Stimulated activated CD8-positive, alpha-beta memory T cell treated with anti-CD3 and anti-CD28 coated beads, Interleukin-7, amount 100 ng/mL, for 1 hour (primary cell): ENCODE measurements around the gene LATS2.
"Not testable (repeated sequence)": the region's sequence is repeated elsewhere in the genome, so short reads cannot be mapped to it uniquely, and the experiment has no call there.

Source experiments
- DNase-seq, 2 donors: peaks; one replicate each; pipeline ENCODE4 v3.0.0-alpha.2; 2020; ENCODE audit warnings: low read depth in 2 of 2

LATS2 gene

DNA sequence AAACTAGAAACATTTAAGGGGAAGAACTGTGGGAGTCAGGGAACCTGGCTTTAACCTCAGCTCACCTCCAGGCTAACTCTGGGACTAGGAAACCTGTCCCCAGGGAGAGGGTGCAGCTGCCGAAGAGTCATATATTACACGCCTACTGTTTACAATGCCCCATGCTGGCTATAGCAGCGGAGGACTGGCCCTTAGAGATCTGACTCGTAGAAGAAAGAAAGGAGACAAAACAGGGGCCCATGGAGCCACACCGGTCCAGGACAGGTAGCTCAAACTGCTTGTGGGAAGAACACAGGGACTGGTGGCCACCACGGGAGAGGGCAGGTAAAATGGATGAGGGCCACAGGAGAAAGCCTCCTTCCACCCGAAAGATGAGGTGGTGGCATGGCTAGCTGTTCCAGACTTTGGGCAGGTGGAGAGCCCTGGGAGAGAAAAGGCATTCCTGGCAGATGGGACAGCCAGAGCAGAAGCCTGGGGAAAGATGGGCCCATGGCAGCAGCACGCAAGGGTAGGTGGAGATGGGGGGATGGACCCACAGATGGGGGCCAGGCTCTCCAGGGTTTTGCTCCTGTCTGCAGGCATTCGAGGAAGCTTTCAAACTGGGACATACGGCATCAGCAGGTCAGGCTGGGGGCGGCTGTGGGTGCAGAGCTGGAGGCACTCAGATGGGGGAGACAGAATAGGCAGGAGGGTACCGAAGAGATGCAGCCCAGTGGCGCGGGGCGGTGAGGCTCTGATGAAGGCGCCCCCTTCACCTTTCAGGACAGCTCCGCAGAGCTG is 69.5 kb downstream of the LATS2 start:
- no peak for DNase-seq

DNA sequence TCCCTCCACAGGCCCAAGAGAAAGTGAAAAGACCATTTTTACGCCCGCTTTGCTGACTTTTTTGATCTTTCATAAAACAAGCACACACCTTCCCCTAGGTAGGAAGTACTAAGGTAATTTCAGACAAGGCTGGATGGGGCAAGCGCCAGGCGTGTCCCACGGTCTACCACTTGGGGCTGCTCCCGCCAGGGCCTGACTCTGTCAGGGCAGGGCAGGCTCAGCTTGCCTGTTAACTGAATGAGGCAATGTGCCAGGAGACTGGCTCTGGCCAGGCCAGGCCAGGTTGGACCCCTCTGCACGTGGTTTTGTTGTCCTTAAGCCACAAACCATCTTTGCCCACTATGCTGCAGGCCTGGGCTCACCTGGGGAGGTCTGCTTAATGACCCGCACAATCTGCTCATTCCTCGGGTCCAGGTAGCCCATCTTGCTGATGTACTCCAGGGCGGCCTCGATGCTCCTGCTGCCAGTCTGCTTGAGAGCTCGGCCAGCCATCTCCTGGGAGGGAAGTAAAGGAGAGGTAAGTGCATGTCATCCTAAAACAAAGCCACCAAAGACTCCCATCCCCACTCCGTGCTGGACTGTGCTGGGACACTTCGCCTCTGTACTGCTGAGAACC is 70.4 kb downstream of the LATS2 start:
- no peak for DNase-seq

DNA sequence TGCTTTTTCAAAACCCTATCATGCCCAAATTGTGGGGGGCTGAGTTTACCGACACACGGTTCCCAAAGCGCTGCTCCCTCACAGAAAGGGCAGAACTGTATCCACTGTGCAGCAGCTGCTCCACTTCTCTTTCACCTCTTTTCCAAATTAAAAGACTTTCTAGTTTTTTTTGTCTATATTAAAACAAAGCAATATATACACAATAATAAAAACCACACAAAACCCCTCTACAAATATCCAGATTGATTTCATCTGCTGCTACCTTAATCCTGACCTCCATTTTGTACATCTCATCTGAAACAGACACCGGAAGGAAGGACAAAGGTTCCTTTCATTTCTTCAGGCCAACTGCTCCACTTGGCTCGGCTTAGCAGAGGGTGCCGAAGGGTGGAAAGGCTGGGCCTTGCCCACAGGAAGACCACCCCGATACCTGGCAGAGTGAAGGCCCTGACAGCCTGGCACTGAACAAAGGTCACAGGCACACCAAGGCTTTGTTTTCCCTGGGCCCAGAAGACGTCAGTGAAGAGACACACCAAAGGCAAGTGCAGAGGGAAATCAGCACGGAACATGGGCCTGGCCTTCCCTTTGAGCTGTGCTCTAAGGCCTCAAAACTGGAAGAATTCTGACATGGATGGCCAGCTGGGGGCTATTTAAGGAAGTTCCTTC is 71.6 kb downstream of the LATS2 start:
- DNase-seq = no peak

DNA sequence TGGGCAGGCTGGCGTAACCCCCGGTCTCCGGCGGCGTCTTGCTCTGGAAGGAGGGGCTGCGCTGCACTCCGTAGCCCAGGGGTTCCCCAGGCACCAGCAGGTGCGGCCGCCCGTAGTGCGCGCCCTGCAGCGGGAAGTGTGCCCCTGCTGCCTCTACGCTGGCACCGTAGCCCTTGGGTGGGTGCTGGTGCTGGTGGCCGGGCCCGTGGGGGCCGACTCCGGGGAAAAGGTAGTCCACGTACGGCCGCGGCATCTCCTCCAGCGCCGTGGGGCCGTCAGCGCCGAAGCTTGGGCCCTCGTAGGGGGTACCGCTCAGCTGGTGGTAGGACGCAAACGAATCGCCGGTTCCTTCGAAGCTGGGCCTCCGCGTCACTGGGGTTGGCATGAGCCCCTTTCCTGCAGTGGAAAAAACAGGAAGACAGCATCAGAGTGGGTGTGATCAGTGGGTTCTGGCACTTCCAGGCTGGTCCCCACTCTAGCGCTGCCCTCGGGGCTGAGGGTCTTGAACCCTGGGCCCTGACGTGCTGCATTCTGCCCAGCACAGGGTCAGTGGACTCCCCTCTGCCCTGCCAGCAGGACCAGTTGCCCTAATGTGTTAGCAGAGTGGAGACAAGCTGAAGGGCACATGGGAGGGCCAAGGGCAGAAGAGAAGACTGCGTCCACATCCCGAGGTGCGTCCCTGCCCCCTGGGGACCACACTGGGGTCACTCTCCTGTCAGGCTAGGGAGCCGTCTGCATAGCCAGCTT is 72.3 kb downstream of the LATS2 start:
- no peak for DNase-seq

DNA sequence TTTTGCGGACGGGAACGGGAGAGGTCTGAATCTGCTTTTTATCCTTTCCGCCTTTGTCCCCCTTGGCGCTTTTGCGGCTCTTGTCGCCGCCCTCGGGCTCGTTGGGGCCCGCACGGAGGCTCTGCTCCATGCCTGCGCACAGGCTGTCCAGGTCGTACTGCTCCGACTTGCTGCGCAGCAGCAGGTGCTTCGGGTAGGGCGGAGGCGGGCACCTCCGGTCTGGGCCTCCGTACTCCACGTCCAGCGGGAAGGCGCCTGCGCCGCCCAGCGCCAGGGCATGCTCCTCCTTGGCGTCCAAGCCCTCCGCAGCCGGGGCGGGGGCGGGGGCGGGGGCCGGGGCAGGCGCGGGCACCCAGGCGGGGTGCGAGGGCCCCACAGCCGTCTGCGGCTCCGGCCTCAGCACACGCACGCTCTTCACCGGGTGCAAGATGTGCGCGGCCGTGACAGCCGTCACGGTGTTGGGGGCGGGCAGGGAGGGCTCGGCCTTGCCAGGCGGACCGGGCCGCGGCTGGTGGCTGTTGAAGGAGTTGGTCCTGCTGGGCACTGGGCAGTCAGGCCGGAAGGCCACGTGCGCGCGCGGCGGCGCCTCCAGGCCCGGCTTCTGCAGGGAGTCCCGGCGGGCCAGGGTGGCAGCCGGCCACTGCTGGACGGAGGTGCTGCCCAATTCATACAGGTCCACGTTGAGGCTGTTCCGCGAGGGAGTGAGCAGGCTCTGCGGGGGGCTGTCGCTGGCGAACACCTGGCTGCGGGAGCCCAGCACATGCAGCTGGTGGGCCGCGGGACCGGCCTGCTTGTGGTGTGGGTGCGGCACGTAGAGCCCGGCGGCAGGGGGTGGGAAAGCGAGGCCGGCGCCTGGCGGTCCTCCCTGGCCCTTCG is 73.1 kb downstream of the LATS2 start:
- no peak for DNase-seq

DNA sequence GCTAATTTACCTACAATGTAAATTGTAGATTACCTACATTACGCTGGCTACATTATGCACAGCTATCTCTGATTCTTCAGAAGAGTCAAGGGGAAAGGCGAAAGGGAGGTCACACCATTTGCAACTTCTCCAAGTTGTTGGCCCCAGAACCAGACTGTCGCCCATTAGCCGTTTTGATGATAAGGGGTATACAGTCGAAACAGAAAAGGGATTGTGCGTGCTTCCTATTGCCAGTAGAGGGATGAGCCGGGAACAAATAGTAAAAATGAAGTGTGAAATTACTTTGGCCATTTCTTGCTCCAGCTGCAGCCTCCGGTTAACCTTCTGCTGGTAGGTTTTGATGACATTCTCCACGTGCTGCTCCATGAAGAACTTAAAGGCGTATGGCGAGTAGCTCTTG is 73.8 kb downstream of the LATS2 start:
- DNase-seq = no peak

DNA sequence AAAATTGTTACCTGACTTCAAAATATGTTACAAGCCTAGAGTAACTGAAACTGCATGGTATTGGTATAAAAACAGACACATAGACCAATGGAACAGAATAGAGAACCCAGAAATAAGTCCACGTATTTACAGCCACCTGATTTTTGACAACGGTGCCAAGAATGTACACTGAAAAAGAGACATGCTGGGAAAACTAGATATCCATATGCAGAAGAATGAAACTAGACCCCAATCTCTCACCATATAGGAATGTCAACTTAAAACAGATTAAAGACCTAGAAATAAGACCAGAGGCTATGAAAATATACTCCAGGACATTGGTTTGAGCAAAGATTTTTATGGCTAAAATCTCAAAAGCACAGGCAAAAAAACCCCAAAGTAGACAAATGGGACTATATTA is 76.5 kb downstream of the LATS2 start:
- no peak for DNase-seq

DNA sequence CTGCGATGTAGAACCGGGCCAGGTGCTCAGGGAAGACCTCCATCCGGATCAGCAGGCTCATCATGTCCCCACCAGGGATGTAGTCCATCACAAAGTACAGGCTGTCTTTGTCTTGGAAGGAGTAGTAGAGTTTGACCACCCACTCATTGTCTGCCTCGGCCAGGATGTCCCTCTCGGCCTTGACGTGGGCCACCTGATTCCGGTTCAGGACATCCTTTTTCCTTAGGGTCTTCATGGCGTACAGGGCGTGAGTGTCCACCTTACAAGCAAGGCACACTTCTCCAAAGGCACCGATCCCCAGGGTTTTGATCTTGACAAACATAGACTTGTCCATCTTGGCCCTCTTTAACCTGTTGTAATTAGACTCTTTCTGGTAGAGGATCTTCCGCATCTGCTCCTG is 78.0 kb downstream of the LATS2 start:
- no peak for DNase-seq

DNA sequence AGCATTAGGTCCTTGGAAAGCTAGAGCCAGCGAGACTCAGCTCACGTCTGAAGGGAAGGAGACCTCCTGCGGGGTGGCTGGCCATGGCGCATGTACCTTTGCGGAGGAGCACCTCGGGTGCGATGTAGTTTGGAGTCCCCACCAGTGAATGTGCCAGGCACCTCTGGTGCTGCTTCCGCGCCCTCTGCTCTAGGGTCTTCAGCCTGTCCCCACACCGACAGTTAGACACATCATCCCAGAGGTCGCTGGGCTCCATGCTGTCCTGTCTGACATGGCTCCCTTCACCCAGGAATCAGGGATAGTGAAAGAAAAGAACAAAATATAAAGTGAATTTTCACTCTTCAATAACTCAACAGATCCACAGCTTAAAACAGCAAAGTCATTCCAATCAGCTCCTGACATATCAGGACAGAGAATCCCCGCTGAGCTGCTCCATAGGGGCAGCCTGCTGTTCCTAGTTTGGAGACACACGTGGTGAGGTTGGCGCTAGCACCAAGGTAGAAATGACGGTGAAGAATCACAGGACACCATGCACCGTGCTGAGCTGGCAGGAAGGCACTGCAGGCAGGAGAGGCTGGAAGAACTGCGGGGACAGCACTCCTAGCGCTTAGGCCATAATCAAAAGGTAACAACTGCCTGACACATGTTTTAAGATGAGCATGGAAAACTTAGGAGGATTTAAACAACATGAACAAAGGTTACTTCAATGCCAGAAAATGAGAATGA is 79.9 kb downstream of the LATS2 start:
- no peak for DNase-seq

DNA sequence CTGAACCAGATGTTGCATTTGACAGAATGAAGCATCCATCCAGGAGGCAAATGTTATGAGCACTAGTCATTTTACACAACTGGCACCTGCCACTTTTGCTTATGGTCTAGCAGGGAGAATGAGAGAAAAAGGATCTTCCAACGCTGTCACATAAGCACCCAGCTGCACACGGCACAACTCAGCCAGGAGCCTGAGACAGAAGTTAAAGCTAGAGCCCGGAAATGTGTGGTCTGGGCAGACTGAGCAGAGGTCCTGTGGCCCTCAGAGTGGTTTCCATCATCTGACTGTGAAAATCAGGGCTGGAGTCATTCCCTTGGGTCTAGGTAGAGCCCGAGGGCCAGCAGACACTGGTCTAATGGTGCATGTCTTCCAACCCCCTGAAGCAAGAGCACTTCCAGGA is 80.5 kb downstream of the LATS2 start:
- no peak for DNase-seq

DNA sequence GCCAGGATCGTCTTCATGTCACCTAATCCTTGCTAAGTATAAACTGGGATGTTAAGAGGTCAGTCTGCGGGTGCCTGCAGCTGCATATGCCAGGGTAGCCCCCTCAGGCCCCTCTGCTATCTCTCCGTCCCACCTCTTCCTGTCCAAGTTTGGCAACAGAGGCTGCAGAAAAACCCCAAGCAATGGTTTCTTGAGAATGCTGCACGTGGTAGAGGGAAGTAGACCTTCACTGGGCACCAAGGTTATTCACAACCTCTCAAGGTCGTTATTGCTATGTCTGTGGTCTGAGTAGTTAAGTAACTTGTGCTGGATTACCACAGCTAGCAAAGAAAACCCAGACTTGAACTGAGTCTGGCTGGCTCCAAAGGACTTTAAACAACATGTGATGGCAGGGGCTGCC is 81.0 kb downstream of the LATS2 start:
- DNase-seq = no peak

DNA sequence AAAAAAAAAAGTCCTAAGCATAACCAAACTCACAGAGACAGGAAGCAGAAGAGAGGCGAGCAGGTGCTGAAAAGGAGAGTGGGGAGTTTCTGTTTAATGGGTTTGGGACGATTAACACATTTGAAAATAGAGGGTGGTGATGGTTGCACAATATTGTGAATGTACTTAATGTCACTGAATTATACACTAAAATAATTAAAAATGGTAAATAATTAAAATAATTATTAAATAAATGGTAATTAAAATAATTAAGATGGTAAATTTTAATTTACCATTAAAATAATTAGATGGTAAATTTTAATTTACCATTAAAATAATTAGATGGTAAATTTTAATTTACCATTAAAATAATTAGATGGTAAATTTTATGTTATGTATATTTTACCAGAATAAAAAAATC is 84.0 kb downstream of the LATS2 start:
- no peak for DNase-seq

DNA sequence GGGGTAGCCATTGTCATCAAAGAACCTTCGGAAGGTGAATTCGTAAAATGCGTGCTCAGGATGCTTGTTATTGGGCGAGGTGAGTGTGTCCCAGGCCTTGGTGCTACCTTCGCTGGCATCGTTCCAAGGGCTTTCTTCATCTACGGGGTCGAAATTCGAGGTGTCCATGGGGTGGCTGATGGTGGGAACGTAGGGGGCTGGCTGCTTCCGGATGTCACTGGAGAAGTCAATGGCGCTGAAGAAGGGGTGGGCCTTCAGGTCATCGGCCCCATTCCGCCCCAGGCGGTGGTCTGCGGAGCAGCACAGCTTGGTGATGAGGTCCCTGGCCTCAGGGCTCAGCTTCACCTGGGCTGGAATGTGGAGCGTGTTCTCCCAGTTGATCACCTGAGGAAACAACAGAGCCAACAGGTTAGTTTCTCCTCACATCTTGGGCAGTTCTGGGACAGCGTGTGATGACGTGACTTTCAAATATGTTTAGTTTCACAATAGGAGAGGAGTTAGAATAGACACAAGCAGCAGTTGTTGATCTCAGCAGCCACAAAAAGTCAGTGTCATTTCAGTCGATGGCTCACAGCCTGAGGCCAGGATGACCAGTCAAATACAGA is 86.3 kb downstream of the LATS2 start:
- no peak for DNase-seq

DNA sequence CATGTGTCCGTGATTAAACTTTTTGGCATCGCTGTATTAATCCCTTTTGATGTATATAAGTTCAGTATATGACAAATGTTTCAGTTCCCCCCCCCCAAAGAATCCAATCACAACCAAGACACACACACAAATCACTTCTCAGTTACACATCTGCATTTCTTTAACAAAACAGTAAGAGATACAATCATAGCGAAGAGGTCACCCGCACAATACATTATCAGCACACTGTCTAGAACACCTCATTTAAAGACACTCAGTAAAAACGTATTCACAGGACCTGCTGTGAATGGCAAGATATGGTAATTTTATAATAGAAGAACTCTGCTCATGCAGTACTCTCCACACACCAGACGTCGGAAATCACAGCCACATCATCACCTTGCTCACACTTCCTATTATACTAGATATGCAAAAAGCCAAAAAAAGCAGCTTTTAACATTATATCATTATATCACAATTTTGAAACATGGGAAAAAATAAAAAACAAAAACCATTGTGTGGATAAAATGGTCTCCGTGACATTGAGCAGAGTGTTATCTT is 87.4 kb downstream of the LATS2 start:
- DNase-seq = no peak

DNA sequence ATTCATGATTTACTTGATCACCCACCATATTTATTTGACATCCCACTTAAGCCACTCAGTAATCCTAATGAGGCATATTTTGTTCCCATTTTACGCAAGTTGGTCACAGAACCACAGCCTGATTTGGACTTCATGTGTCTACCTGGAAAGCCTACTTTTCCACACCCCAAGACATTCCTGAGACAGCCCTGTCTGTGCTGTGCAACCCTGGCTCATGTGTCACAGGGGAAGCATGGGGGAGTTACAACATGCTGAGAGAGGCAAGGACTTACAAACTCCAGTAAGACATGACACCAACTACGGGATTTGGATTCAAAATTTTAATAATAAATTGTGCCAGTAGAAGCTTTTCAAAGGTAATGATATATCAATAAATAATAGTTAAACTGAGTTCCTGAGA is 88.7 kb downstream of the LATS2 start:
- no peak for DNase-seq

DNA sequence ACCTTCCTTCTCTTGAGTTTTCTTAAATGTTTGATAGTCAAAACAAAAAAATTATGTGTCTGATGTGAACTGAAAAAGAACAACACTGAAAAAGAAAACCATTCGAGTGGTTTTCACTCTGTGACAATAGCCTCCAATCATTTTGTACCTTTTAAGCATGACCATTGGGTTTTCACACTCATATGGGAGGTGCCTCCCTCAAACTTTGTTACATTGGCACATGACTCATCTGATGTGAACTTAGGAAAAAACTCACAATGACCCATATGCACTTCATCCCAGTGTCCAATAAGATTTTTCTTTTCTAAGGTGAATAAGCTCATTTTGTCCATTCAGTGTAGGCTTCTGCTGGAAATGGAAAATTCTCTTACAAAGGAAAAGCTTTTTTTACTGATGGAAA is 92.2 kb downstream of the LATS2 start:
- DNase-seq = no peak

DNA sequence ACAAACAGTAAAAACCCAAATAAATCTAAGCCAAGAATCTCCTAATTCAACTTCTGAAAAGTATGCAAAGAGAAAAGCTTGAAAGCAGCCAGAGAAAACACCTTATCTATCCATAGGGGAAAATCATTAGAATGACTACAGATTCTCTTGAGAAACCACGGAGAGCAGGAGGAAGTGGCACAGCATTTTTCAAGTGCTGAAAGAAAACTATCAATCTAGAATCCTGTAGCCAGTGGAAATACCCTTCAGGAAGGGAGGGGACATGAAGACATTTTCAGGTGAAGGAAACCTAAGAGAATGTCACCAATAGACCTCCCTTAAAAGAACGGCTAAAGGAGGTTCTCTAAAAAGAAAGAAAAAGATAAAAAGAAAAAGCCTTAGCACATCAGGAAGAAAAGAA is 92.6 kb downstream of the LATS2 start:
- no peak for DNase-seq

DNA sequence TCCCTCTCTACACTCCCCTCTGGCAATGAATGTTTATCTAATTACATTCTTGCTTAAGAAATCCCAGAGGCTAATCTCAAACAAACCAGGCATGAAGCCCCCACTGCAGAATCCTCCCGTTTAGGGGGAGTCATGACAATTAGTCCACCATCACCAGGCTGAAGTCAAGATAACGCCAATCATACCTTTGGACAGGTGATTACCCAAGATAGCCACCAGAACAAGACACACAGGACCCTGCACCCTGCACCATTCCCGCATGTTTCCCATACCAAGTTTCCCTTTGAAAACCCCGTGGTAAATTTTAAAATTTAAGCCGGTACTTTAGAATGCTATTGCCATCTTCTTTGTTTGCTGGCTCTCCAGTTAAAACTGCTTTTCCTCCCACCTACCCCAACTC is 94.0 kb downstream of the LATS2 start:
- DNase-seq = no peak

DNA sequence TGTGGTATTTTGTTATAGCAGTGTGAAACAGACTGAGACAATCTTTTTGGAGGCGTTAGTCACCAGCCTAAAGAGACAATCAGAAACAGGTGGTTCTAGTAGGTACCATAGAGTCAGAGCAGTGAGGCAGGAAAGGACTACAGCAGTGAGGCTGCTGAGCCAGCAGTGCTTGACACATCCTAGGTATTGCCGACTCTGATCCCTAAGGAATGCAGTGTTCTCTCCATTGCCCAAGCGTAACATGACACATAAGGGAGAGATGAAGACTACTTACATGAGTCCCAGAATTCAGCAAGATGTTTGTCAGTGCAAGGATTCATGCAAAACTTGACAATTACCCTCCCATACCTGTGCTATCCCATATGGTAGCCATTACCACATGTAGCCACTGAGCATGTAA is 96.5 kb downstream of the LATS2 start:
- no peak for DNase-seq

DNA sequence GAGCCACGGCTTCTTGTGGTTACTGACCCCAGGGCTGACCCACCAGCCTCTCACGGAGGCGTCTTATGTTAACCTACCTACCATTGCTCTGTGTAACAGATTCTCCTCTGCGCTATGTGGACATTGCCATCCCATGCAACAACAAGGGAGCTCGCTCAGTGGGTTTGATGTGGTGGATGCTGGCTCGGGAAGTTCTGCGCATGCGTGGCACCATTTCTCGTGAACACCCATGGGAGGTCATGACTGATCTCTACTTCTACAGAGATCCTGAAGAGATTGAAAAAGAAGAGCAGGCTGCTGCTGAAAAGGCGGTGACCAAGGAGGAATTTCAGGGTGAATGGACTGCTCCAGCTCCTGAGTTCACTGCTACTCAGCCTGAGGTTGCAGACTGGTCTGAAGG is 99.7 kb downstream of the LATS2 start:
- not testable (repeated sequence) for DNase-seq
